ENCODE results near the gene PLA1A.
"Not testable (repeated sequence)": the region's sequence is repeated elsewhere in the genome, so short reads cannot be mapped to it uniquely, and the experiment has no call there.

Gene PLA1A

DNA sequence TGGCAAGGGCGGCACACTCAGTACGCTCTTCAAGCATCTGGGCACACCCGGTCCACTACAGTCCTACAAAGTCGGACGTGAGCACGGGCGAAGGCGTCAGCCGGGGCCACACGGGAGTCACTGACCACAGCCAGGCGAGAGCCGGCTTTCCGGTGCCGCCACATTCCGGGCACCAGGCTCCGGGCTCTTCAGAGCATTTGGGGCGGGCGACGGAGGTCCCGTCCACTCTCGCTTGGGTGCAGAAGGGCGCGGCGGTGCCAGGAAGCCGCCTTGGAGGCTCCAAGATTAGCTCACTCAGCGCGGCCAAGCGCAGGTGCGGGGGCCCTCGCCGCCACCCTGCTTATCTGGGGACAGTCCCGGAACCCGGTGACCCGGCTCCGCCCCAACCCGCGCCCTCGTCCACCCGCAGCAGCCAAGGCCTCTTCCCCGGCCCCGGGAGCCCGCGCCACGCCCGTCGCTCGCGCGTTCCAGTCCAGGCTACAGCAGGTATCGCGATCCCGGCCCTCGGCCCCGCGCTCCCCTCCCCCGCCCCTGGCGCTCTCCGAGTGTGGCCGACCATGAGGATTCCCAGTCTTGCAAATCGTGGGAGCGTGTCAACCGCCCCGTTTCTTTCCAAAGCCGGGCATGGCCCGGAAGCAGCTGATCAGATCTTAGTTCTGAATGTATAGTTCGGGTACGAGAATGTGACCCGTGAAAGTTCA is 18.2 kb upstream of the PLA1A start, which contains the start of gene ADPRH:
Gene ADPRH, plus strand, starts transcription at position 127 of the 701 bp plus-strand sequence. CDS start 2,678 bp downstream, outside the sequence.
- DNase-seq, result no peak

DNA sequence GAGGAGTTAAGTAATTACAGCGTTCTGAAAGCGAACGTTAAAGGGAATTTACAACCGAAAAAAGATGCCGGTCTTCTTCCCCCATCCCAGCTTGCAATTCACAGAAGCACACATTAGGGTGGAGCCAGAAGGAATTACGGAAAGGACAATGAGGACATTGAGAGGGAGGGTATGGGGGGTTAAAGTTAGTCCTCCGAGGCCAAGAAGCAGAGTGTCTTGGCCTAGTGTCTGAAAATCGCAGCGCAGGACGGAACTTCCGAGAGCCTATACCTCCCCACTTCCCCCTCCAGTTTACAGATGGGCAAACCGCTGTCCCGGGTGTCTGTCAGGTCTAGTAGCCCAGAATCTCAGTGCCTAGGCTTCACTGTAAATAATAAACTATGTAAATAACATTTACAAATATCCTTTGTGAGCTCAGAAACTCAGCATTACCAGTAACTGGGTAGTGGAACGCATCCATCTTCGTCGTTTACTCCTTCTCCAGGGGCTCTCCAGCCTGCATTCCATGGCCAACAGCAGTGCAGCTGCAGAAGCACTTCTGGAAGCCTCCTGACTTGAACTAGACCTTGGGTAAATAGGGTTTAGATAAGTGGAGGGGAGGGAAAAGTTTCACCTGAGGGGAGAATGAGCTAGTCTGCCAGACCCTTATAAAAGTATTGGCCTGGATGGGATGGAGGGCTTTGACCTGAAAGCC is 17.5 kb upstream of the PLA1A start:
- DNase-seq, result no peak

DNA sequence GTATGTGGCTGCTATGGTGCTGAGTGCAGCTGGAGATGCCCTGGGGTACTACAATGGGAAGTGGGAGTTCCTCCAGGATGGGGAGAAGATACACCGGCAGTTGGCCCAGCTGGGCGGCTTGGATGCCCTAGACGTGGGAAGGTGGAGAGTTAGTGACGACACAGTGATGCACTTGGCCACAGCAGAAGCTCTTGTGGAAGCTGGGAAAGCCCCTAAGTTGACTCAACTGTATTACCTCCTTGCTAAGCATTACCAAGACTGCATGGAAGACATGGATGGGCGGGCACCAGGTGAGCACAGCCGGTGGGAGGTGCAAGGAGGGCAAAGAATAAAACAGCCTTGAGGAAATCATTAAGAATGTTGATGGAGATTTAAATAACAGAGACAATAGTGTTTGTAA is 15.5 kb upstream of the PLA1A start:
- no peak for DNase-seq

DNA sequence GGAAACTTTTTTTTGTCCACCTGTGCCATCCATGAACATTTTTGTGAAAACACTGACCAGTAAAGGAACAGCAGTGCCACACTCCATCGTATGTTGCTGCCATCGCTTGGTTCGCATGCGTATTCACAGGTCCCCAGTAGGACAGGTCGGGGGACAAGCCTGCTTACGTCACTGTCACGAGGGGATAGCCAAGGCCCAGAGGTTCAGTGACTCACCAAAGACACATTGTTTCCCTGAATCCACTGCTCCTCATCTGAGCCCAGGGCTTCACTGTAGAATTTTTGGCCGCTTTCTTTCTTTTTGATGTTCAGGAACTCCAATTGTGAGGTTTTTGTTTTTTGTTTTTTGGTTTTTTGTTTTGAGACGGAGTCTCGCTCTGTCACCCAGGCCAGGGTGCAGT is 12.5 kb upstream of the PLA1A start:
- no peak for DNase-seq

DNA sequence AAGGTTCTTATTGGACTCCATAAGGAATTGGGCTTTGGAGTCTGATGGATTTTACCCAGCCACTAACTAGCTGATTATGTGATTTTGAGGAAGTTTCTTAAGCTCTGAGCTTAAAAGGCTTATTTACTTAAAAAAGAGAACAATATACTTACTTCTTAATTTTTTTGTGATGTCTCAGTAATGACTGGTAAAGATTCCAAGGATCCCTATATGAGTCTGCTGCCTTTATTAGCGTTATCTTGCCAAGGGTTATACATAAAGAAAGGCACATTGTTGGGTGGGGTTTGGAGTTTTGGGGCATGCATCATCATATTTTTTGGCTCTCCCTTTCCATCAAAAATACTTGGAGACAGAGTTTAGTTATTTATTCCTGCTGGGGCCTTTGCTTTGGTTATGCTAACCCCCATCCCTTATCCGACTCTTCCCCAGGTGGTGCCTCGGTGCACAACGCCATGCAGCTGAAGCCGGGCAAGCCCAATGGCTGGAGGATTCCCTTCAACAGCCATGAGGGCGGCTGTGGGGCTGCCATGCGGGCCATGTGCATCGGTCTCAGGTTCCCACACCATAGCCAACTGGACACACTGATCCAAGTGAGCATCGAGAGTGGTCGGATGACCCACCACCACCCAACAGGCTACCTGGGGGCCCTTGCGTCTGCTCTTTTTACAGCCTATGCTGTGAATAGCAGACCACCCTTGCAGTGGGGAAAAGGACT is 11.7 kb upstream of the PLA1A start:
- DNase-seq, result no peak

DNA sequence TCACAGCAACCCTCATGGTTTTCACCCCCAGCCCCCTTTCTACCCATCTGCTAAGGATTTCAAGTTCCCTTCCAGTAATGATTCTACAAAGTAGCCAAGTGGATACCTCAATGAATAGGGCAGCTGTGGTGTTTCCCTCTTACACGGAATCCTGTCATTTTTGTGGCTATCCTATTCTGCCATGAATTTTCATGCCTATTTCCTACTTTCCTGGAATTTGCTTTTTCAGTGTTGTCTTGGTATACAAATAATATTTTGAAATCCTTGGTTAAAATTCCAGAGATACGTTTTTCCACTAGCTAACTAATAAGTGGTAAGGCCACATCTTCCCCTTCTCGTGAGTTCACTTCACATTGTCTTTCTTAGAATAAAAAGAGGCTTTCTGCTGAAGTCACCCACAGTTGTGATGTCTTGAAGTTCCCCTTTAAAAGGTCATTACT is 10.9 kb upstream of the PLA1A start:
- no peak for DNase-seq

DNA sequence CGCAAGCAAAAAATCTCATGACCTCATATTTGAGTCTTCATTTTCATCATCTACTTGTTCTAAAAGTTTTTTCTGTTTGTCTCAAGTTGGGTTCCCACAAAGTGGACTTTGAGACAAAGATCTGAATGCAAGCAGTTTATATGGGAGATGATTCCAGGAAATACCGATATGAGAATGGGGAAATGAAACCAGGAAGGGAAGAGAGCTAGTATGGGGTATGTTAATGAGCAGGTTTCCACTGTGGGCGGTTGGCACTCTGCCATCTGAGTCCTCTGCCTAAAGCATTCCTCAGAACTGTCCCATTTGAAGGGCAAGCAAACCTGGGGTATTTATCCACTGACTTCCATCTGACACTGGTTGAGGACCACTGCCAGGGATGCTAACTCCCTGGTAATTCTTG is 9.6 kb upstream of the PLA1A start:
- no peak for DNase-seq

DNA sequence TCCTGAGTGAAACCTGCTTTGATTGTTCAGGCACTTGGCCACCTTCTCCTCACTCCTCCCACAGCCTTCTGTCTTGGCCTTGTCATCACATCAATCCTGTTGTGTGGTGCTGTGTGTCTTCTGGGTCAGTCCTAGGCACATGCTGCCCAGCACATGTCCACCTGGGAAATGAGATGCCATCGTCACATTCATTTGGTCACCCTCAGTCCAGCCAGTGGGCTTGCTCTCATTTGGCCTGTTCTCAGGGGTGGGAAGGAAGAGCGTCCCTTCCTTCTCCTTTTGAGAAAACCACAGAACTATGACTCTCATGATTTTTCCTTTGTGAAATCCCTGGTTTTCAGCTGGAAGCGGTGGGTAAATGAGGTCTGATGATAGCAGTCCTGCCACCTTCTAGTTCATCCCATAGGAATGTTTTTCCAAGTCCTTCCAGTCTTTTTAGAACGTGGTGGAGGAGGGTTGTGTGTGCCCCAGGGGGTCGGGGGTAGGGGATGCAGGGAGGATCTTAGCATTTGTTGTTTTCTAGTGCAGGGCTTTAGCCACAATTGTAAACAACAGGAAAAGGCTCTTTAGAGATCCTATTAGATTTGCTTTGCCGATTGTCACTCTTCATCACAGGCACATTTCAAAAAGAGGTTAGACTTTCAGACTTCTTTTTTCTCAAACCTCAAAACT is 8.4 kb upstream of the PLA1A start:
- DNase-seq, result no peak

DNA sequence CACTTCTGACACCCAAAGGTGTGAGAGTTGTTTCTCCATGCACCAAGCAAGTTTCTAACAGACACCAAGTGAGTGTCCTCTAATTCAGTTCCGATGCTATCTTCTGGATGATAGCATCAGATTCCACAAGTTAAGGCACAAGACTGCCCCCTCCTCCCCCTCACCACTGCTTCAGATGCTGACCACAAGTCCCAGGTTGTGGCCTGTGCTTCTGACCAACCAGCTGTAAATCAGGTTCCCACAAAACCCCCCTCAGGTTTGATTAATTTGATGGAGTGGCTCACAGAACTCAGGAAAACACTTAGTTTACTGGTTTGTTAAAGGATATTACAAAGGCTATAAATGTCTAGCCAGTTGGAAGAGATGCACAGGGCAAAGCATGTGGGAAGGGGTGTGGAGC is 7.0 kb upstream of the PLA1A start:
- DNase-seq, result no peak

DNA sequence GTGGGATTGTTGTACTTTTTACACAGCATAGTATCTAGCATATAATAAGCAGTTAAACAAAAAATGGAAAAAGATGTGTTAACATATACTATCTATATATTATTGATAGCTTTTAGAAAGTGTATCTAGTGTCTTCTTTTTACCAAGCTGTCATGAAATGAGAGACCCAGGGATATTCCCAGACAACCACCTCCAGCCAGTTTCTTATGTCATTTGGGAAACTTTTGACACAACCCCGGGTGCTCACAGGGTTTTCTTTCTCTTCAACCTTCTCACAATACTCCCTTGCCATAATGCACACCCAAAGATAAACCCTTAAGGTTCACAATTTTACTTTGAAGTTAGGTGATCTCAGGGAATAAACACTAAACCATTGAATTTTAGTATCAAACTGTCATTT is 4.8 kb upstream of the PLA1A start:
- DNase-seq, result no peak

DNA sequence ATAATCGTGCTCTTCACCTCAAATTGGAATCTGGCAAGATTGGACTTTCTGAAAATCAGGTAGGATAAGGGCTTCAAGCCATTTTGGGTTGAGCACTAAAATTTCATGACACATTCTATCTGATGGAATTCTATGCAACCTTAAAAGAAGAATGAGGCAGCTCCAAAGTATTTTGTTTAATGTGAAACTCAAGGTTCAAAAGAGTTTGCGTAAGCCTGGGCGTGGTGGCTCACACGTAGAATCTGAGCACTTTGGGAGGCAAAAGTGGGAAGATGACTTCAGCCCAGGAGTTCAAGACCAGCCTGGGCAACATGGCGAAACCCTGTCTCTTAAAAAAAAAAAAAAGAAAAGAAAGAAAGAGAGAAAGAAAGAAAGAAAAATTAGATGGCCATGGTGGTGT is 3.6 kb upstream of the PLA1A start:
- DNase-seq, result no peak

DNA sequence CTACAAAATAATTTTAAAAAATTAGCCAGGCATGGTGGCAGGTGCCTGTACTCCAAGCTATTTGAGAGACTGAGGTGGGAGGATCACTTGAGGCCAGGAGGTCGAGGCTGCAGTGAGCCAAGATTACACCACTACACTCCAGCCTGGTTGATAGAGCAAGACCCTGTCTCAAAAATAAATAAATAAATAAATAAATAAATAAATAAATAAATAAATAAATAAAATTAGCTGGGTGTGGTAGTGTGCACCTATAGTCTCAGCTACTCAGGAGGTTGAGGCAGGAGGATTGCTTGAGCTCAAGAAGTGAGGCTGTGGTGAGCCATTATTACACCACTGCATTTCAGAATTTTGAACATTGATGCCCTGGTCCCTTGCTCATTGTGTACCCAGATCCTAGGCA is 2.8 kb upstream of the PLA1A start:
- DNase-seq, result not testable (repeated sequence)

DNA sequence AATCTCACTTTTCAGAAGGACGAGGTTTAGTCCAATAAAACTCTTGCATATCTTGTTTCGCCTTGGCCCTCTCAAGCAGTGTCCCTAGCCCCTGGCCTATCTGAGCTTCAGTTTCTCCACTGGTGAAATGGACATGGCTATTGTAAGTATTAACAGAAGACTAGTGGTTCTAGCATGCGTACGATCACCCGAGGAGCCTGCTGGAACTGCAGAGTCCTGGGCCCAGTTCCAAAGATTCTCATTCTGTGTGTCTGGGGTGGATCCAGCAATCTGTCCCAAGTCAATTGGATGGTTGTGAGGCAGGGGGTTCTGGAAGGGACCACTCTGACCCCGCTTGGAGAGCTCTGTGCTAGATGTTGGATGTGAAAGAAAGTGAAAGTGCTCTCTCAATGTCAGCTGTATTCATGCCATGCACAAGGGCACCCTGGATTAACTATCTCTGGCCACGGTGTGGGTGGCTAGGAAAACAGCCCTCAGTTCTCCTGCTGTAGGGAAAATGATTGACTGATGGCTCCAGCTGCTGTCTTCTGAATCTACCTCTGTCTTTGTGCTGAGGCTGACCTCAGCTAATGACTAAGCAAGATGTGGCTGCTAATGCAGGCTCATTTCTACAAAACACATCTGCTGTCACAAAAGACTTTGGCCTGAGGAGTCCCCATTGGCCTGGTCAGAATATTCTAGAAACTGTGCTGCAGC is 1.9 kb upstream of the PLA1A start:
- DNase-seq, result no peak

DNA sequence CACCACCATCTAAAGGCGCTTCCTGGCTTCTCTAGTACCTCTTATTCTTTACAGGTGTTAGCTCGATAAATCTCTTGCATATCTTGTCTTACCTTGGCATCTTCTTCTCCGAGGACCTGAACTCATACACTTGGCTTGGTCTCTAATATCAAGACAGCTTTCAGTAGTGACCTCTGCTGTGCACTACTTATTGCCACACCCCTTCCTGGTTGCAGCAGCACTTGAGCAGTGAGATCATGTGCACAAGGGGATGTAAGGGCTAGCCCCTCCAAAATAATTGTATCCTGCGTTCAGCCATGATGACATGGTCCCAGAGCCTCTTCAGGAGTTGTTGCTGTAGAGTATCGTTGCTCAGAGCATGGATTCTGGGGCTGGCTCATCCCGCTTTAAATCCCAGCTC is 1.3 kb upstream of the PLA1A start:
- no peak for DNase-seq

DNA sequence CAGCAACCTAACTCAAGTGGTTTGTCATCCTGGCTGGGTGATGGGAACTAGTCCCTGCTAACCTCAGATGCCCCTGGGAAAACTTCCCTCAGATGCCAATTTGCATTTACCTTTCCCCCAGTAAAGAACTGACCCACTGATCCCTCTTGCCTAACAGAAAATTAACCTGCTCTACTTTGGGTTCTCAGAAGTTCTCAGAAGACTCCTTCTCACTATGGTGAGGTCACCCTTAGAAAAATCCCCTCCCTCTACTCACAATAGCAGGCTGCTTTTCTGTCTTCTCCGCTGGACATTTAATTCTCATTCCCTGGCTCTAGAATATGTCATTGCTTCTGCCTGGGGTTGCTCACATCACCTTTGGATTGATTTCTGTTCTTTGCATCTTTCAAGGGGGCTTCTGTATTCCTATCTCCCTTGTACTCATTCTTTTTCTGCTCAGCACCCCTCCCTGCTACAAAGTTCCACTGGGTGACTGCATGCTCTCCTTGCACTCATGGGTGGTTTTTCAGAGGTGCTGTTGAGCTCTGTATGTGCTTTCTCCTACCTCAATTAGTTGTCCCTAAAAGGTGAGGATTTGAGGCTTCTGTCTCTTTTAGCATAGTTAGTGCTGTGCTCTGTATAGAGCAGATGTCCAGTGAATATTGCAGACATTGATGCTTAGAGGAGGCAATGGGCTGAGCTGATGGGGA is 869 bp downstream of the PLA1A start:
- no peak for DNase-seq

DNA sequence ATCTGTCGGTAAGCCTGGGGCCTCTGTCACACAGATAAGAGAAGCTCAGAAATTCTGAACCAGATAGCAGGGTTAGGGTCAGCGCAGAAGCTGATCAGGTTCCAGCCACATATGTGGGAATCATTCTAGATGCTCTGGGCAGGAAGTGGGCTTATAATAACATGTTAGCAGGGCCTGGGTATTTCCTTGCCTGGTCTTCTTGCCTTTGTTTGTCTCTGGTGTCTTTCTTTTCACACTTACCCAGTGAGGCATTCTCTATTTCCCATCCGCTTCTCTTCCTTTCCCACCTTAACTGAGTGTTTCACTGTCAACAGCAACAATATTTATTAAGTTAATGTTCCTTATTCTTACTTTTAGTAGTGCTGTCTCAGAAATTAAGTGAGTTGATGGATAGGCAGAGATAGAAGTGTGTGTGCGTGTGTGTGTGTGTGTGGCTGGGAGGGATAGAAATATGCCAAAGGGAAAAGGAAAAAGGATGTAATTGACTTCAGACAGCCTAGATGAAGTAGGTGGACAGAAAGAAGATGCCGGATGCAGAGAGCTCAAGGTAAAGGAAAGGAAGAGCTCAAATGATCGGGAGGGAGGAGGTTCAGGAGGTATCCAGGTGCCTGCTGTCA is 2.0 kb downstream of the PLA1A start:
- DNase-seq, result no peak

DNA sequence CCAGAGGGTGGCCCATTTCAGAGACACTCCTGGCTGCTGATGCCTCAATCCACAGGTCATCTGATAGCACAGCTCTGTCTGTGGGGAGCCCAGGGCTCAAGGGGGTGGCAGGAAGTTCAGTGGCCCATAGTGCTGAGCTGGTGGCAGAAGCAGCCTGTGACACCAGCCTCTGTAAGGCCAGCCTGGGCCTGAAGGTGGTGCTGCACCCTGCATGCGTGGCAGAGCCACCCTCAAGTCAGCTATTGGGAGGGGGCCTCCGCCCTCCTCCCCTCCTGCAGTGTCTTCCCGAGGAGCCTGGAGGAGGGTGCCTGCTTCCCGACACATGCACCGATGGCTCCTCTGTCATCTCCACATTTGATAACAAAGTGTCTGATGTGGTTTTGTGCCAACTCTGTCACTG is 3.0 kb downstream of the PLA1A start:
- DNase-seq, result no peak

DNA sequence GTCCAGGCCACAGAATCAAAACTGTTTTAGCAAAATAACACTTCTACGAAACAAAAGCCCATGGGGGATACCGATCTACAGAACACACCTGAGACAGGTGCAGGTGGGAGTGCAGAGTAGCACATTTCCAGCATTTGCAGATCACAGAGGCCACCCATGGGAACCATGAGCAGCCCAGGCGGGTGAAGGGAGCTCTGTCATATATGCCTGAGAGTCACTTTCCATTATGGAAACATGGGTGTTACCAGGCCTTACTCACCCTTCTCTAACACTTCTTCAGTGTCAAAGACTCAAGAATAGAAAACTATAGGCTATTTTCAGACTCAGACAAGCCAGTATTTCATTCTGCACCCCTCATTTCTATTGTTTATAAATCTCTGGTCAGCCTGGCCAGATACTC is 3.5 kb downstream of the PLA1A start:
- no peak for DNase-seq

DNA sequence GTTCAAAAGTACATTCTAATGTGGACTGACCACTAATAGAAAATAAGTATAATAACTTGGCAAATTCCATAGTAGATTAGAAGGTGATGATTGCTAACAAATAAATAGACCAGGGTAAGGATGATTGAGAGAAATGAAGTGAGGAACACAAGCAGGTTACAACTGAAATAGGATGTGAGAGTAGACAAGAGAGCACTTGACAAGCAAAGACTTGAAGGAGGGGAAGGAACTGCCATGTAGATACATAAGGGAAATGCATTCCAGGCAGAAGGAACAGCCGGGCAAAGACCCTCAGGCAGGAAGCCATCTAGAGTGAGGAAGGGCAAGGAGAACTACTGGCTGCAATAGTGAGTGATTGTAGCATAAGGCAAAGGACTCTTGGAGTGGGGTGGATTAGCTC is 5.0 kb downstream of the PLA1A start:
- DNase-seq, result no peak

DNA sequence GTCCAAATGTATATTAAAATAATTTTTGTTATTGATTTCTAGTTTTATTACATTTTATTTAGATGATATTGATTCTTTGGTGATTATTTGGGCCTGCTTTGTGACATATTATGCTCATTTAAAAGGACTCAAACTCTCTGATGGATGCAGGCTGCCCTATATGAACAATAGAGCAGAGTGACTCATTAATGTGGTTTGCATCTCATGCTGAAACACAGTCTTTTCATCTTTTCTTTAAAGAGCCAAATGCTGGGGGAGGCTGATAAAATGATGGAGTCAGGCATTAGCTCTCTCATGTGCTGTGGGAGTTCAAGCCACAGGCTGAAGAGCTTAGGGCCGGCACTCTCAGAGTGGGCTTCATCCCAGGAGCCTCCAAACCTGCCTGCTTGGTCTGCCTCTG is 7.2 kb downstream of the PLA1A start:
- DNase-seq, result no peak

DNA sequence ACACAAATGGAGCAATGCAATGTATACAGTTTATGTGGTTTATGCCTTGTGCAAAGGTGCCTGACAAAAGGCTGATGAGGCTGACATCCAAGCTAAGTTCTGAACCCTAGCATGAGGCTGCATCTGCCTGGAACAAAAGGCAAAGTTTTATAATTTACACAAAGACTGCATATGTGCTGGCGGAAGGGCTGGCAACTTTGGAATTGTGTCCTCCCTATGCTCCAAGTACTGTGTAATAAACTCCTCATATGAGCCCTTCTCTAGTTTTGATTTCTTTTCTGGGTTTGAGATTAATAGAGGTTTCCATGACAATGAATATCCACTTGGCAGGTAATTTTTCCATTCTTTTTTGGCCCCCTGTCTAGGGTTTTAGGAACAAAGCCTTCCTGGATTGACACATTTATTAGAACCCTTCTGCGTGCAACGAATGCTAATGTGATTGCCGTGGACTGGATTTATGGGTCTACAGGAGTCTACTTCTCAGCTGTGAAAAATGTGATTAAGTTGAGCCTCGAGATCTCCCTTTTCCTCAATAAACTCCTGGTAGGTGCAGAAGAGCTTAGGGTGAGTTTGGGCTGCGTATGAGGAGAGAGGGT is 10.8 kb downstream of the PLA1A start:
- DNase-seq, result no peak

All from DMS 273 treated with DMSO at 0.1 percent for 48 hours (cell line).